ENCODE data around the gene DPEP2NB.

The DPEP2NB gene

GRCh38 chr16:67971111-67971510, 44.6 kb downstream of the DPEP2NB start:
- no peak for TF ChIP-seq CTCF (IDR thresholded peaks at IDR 0.05; ENCODE audit: low read depth, low read length)

GRCh38 chr16:67969254-67970039, 46.3 kb downstream of the DPEP2NB start:
- no peak for TF ChIP-seq CTCF (IDR thresholded peaks at IDR 0.05; ENCODE audit: low read depth, low read length)
- no peak for DNase-seq (ENCODE audit: low read depth in 2 of 2)
- H3K4me3 ChIP-seq (replicated peaks in 1 of 2; ENCODE audit: low read depth in 2 of 2, low read length in 2 of 2): peak overlapping the region; percentile 56 to 82

More at GRCh38 chr16:67971111-67971510, 44.6 kb downstream of the DPEP2NB start:
- H3K4me3 ChIP-seq (replicated peaks in 1 of 2; ENCODE audit: low read depth in 2 of 2, low read length in 2 of 2): no peak overlapping the region
- DNase-seq (ENCODE audit: low read depth in 2 of 2): no peak

DNA sequence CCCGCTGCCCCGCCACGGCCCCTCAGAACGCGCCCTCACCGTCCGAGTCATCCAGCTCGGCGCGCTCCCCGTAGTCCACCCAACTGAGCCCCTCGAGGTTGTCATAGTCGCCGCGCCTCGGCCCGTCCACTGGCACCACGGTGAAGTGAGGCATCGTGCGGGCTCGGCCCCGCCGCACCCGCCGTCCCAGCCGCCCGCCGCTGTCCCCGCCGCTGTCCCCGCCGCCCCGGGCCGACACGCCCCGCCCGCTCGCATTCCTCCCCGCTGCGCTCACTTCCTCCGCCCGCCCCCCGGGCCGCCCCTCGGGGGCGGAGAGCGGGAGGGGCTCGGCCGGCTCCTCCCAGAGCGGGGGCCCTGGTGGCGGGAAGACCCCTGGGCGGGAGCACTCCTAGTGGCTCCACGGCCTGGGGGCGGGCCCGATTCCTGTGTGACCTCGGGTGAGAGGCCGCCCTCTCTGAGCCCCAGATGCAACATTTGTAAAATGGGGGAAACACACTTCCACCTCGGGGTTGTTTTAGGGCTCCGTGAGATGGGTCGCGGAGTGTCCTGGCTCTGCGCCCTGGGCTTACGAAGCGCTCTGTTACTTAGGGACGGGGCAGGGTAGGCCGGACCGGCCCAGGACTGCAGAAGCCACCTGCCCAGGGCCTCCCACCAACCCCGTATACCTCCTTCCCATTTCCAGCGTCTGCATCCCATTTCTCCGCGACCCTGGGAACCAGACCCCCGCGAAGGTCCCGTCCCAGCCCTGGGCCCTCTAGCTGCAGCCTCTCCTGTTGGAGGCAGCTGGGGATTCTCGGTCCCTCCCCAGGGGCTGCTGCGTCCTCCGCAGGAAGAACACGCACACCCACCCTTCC, 47.1 kb downstream of the DPEP2NB start, which contains the start of gene SLC12A4:
TSS of gene SLC12A4 (minus strand) at position 238 of the 854 bp plus-strand sequence. CDS start at position 154, 84 bp downstream.
- peak within 1 kb of the TSS; percentile 56 to 82 for H3K4me3 ChIP-seq (replicated peaks in 1 of 2; ENCODE audit: low read depth in 2 of 2, low read length in 2 of 2)
- TF ChIP-seq CTCF (IDR thresholded peaks at IDR 0.05; ENCODE audit: low read depth, low read length): no peak
- DNase-seq (ENCODE audit: low read depth in 2 of 2): peak; percentile 70 to 83

DNA sequence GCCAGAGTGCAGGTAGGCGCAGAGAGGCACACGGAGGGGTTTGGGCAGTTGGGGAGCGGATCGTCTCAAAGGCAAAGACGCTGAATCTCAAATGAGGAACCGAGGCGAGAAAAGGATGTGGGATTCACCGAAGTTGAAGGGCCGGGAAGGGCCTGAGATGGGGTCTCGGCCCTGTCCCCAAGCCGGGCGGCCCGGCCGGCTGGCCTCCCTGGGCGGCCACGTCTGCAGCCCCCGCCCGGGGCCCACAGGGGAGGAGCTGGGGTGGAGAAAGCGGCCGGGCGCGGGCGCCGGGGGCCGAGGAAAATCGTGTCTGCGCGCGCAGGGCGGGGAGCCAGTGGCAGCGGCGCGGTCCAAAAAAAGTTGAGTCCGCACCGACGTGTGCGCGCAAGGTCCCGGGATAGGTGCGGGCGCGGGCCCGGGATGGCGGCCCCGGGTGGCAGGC, 47.7 kb downstream of the DPEP2NB start:
- H3K4me3 ChIP-seq (replicated peaks in 1 of 2; ENCODE audit: low read depth in 2 of 2, low read length in 2 of 2): peak overlapping the region; percentile 56 to 82
- peak in 1 of 2 donors; percentile 30 for DNase-seq (ENCODE audit: low read depth in 2 of 2)
- TF ChIP-seq CTCF (IDR thresholded peaks at IDR 0.05; ENCODE audit: low read depth, low read length): no peak

- peak in 1 of 2 donors; percentile 41 for DNase-seq (ENCODE audit: low read depth in 2 of 2)
- no peak for TF ChIP-seq CTCF (IDR thresholded peaks at IDR 0.05; ENCODE audit: low read depth, low read length)
- peak overlapping the region; percentile 56 to 82 for H3K4me3 ChIP-seq (replicated peaks in 1 of 2; ENCODE audit: low read depth in 2 of 2, low read length in 2 of 2)
These were observed 48.3 kb downstream of the DPEP2NB start for GRCh38 chr16:67967183-67967957.

GRCh38 chr16:67966549-67967182, 49.0 kb downstream of the DPEP2NB start:
- peak overlapping the region; percentile 56 to 82 for H3K4me3 ChIP-seq (replicated peaks in 1 of 2; ENCODE audit: low read depth in 2 of 2, low read length in 2 of 2)
- TF ChIP-seq CTCF (IDR thresholded peaks at IDR 0.05; ENCODE audit: low read depth, low read length): no peak
- peak; percentile 48 to 60 for DNase-seq (ENCODE audit: low read depth in 2 of 2)

Data from cardiac fibroblast (primary cell).